ENCODE measurements around the gene FANCI.

GRCh38 chr15:89198934-89199333, 44.8 kb upstream of the FANCI start:
- TF ChIP-seq CTCF (conservative IDR thresholded peaks at IDR 0.05; ENCODE audit: low read depth in 2 of 2), result no peak
- no peak for TF ChIP-seq ZNF462 (CRISPR knock-in tag; IDR thresholded peaks at IDR 0.05)
- TF ChIP-seq EZH2 (IDR thresholded peaks at IDR 0.05; ENCODE audit: low read depth, unreplicated experiment), result no peak
- no peak for TF ChIP-seq REST (IDR thresholded peaks at IDR 0.05; ENCODE audit: unreplicated experiment)
- TF ChIP-seq CREB1 (CRISPR knock-in tag; IDR thresholded peaks at IDR 0.05; ENCODE audit: low read depth), result no peak
- no peak for TF ChIP-seq POLR2AphosphoS5 (IDR thresholded peaks at IDR 0.05; ENCODE audit: low read depth)
- no peak for TF ChIP-seq EZH2phosphoT487 (IDR thresholded peaks at IDR 0.05; ENCODE audit: unreplicated experiment)
- no peak for TF ChIP-seq JUNB (IDR thresholded peaks at IDR 0.05; ENCODE audit: unreplicated experiment)
- TF ChIP-seq ETS1 (IDR thresholded peaks at IDR 0.05), result no peak
- no peak for TF ChIP-seq ZNF331 (CRISPR knock-in tag; IDR thresholded peaks at IDR 0.05; ENCODE audit: low read depth)
- TF ChIP-seq STAT1 (IDR thresholded peaks at IDR 0.05; ENCODE audit: unreplicated experiment), result no peak
- no peak for TF ChIP-seq NANOG (IDR thresholded peaks at IDR 0.05; ENCODE audit: borderline replicate concordance)

Measured in GM23338 (cell line).